Measurements from ENCODE around the gene TRIAP1. TPM values are rescaled to one million over a fixed set of nuclear protein-coding genes. Genes with fewer than 3 reads are reported as not detected.

Gene TRIAP1
- polyA plus RNA-seq, 4 donors: 29.5 to 36.6 (median 34.3) TPM

GRCh38 chr12:120465756-120466155 is 19.6 kb upstream of the TRIAP1 start:
- H3K9me3 ChIP-seq (ENCODE audit: control insufficient read depth in 2 of 2, insufficient read depth in 1 of 2, low read depth in 1 of 2, low read length in 1 of 2): no peaks in the 10 kb centered on the region
- FAIRE-seq (no peak), DNase-seq (no peak)
- 28 to 44% (median 38%) methylated on average over 5 of the region's 5 CpGs for WGBS, 3 donors
- H3K4me1 ChIP-seq (ENCODE audit: control insufficient read depth in 3 of 3, insufficient read depth in 2 of 3, low read depth in 1 of 3, low read length in 2 of 3): peaks cover 0 to 10% (median 2%) of the 10 kb centered on the region in 3 donors
- peaks cover 18 to 43% (median 21%) of the 10 kb centered on the region in 3 donors for H3K36me3 ChIP-seq (ENCODE audit: control insufficient read depth in 3 of 3, insufficient read depth in 2 of 3, low read depth in 1 of 3, low read length in 3 of 3)
- H3K27me3 ChIP-seq (ENCODE audit: control insufficient read depth in 3 of 3, insufficient read depth in 3 of 3, low read length in 3 of 3): no peaks in the 10 kb centered on the region
- H3K4me3 ChIP-seq (ENCODE audit: low read depth in 1 of 3, low read length in 3 of 3): no peak overlapping the region
- no peak overlapping the region for H3K27ac ChIP-seq (ENCODE audit: low read depth in 1 of 3, low read length in 2 of 3)

- no peak overlapping the region for H3K27ac ChIP-seq (ENCODE audit: low read depth in 1 of 3, low read length in 2 of 3)
- peaks cover 0 to 4% (median 0%) of the 10 kb centered on the region in 3 donors for H3K4me1 ChIP-seq (ENCODE audit: control insufficient read depth in 3 of 3, insufficient read depth in 2 of 3, low read depth in 1 of 3, low read length in 2 of 3)
- H3K36me3 ChIP-seq (ENCODE audit: control insufficient read depth in 3 of 3, insufficient read depth in 2 of 3, low read depth in 1 of 3, low read length in 3 of 3): peaks cover 25 to 55% (median 26%) of the 10 kb centered on the region in 3 donors
- 86 to 88% (median 87%) methylated on average over 5 of the region's 5 CpGs for WGBS, 3 donors
- H3K4me3 ChIP-seq (ENCODE audit: low read depth in 1 of 3, low read length in 3 of 3): no peak overlapping the region
- no peak for DNase-seq
- H3K9me3 ChIP-seq (ENCODE audit: control insufficient read depth in 2 of 2, insufficient read depth in 1 of 2, low read depth in 1 of 2, low read length in 1 of 2): no peaks in the 10 kb centered on the region
- H3K27me3 ChIP-seq (ENCODE audit: control insufficient read depth in 3 of 3, insufficient read depth in 3 of 3, low read length in 3 of 3): no peaks in the 10 kb centered on the region
- no peak for FAIRE-seq
Measured at GRCh38 chr12:120463712-120464111, 17.5 kb upstream of the TRIAP1 start.

DNA sequence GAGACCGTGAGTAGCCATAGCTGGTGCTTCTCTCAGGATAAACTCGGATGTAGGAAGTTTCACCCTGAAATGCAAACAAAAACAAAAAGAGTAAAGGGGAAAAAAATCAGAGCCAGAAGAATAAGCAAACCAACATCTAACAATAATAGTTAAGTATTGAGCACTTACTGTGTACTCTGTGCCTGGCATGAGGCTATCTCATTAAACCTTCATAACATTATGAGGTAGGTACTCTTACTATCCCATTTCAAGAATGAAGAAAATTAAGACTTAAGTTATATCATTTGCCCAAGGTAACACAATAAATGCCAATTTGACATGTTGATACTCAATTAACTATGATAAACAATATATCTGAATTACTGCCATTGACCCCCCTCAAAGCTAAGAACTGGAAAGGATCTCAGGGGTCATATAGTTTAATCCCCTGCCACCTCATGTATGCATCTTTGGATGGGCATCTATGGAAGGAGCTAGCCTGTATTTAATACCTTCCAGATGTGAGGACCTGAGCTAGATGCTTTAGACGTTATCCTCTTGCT is 16.0 kb upstream of the TRIAP1 start:
- 78 to 87% (median 84%) methylated on average over 3 of the region's 3 CpGs for WGBS, 3 donors
- FAIRE-seq: no peak
- H3K36me3 ChIP-seq (ENCODE audit: control insufficient read depth in 3 of 3, insufficient read depth in 2 of 3, low read depth in 1 of 3, low read length in 3 of 3): peaks cover 25 to 64% (median 26%) of the 10 kb centered on the region in 3 donors
- no peaks in the 10 kb centered on the region for H3K9me3 ChIP-seq (ENCODE audit: control insufficient read depth in 2 of 2, insufficient read depth in 1 of 2, low read depth in 1 of 2, low read length in 1 of 2)
- H3K4me3 ChIP-seq (ENCODE audit: low read depth in 1 of 3, low read length in 3 of 3): no peak overlapping the region
- H3K27ac ChIP-seq (ENCODE audit: low read depth in 1 of 3, low read length in 2 of 3): no peak overlapping the region
- H3K27me3 ChIP-seq (ENCODE audit: control insufficient read depth in 3 of 3, insufficient read depth in 3 of 3, low read length in 3 of 3): no peaks in the 10 kb centered on the region
- no peaks in the 10 kb centered on the region for H3K4me1 ChIP-seq (ENCODE audit: control insufficient read depth in 3 of 3, insufficient read depth in 2 of 3, low read depth in 1 of 3, low read length in 2 of 3)
- DNase-seq: no peak

GRCh38 chr12:120460157-120460556 is 14.0 kb upstream of the TRIAP1 start:
- DNase-seq: no peak
- Histone ChIP-seq H3K36me3 (ENCODE audit: control insufficient read depth in 3 of 3, insufficient read depth in 2 of 3, low read depth in 1 of 3, low read length in 3 of 3) (peaks cover 30 to 67% (median 32%) of the 10 kb centered on the region in 3 donors), H3K27ac (ENCODE audit: low read depth in 1 of 3, low read length in 2 of 3) (no peak overlapping the region), H3K27me3 (ENCODE audit: control insufficient read depth in 3 of 3, insufficient read depth in 3 of 3, low read length in 3 of 3) (no peaks in the 10 kb centered on the region), H3K9me3 (ENCODE audit: control insufficient read depth in 2 of 2, insufficient read depth in 1 of 2, low read depth in 1 of 2, low read length in 1 of 2) (no peaks in the 10 kb centered on the region), H3K4me1 (ENCODE audit: control insufficient read depth in 3 of 3, insufficient read depth in 2 of 3, low read depth in 1 of 3, low read length in 2 of 3) (no peaks in the 10 kb centered on the region), H3K4me3 (ENCODE audit: low read depth in 1 of 3, low read length in 3 of 3) (no peak overlapping the region)
- WGBS, 3 donors: 93 to 95% (median 95%) methylated on average over 3 of the region's 3 CpGs
- FAIRE-seq: no peak

DNA sequence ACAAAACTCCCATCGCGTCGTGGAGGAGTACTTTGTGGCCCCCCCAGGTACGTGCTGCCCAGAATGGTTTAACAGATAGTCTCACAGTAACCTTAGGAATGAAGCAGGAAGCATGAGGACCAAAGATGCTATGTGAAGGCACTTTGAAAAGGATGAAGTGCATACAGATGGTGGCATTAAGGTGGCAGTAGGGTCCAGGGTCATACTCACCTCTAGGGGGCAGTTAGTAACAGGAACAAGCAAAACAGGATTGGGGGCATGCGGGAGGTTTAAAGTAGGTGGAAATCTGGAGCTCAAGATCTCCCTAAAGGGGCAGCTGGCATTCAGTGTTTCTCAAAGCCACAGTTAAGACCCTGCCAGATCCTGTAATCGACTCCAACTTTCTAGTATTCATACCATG is 10.9 kb upstream of the TRIAP1 start:
- DNase-seq (no peak), FAIRE-seq (no peak)
- H3K36me3 ChIP-seq (ENCODE audit: control insufficient read depth in 3 of 3, insufficient read depth in 2 of 3, low read depth in 1 of 3, low read length in 3 of 3): peaks cover 16 to 68% (median 19%) of the 10 kb centered on the region in 3 donors
- H3K27me3 ChIP-seq (ENCODE audit: control insufficient read depth in 3 of 3, insufficient read depth in 3 of 3, low read length in 3 of 3): no peaks in the 10 kb centered on the region
- H3K9me3 ChIP-seq (ENCODE audit: control insufficient read depth in 2 of 2, insufficient read depth in 1 of 2, low read depth in 1 of 2, low read length in 1 of 2): no peaks in the 10 kb centered on the region
- H3K4me3 ChIP-seq (ENCODE audit: low read depth in 1 of 3, low read length in 3 of 3): no peak overlapping the region
- 87 to 89% (median 89%) methylated on average over 6 of the region's 6 CpGs for WGBS, 3 donors
- peaks cover 0 to 15% (median 3%) of the 10 kb centered on the region in 3 donors for H3K4me1 ChIP-seq (ENCODE audit: control insufficient read depth in 3 of 3, insufficient read depth in 2 of 3, low read depth in 1 of 3, low read length in 2 of 3)
- no peak overlapping the region for H3K27ac ChIP-seq (ENCODE audit: low read depth in 1 of 3, low read length in 2 of 3)

- FAIRE-seq (no peak), DNase-seq (no peak)
- no peaks in the 10 kb centered on the region for H3K27me3 ChIP-seq (ENCODE audit: control insufficient read depth in 3 of 3, insufficient read depth in 3 of 3, low read length in 3 of 3)
- no peak overlapping the region for H3K4me3 ChIP-seq (ENCODE audit: low read depth in 1 of 3, low read length in 3 of 3)
- 84 to 91% (median 87%) methylated on average over 7 of the region's 7 CpGs for WGBS, 3 donors
- peaks cover 16 to 68% (median 19%) of the 10 kb centered on the region in 3 donors for H3K36me3 ChIP-seq (ENCODE audit: control insufficient read depth in 3 of 3, insufficient read depth in 2 of 3, low read depth in 1 of 3, low read length in 3 of 3)
- H3K27ac ChIP-seq (ENCODE audit: low read depth in 1 of 3, low read length in 2 of 3): no peak overlapping the region
- no peaks in the 10 kb centered on the region for H3K9me3 ChIP-seq (ENCODE audit: control insufficient read depth in 2 of 2, insufficient read depth in 1 of 2, low read depth in 1 of 2, low read length in 1 of 2)
- peaks cover 0 to 15% (median 3%) of the 10 kb centered on the region in 3 donors for H3K4me1 ChIP-seq (ENCODE audit: control insufficient read depth in 3 of 3, insufficient read depth in 2 of 3, low read depth in 1 of 3, low read length in 2 of 3)
Measured at GRCh38 chr12:120455302-120455701, 9.1 kb upstream of the TRIAP1 start.

DNA sequence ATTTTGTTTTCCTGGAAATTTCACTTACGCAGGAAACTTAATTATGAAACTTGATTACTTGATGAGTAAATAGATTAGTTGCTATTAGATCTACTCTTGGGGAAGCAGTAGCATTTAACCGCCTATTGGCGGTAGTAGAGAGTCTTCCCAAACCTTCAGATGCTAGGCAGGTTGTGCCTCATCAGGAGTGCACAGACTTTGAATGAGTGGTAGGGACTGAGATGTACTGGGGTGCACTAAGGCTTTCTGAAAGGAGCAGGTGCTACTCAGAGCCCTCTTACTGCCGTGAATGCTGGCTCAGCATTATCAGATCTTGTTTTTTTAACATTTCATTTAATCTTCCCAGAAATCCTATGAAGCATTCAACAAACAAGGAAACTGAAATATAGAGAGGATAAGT is 7.8 kb upstream of the TRIAP1 start:
- FAIRE-seq (no peak), DNase-seq (peak in 1 of 2 donors; percentile 39)
- no peak overlapping the region for H3K27ac ChIP-seq (ENCODE audit: low read depth in 1 of 3, low read length in 2 of 3)
- H3K4me1 ChIP-seq (ENCODE audit: control insufficient read depth in 3 of 3, insufficient read depth in 2 of 3, low read depth in 1 of 3, low read length in 2 of 3): peaks cover 0 to 15% (median 3%) of the 10 kb centered on the region in 3 donors
- no peak overlapping the region for H3K4me3 ChIP-seq (ENCODE audit: low read depth in 1 of 3, low read length in 3 of 3)
- H3K9me3 ChIP-seq (ENCODE audit: control insufficient read depth in 2 of 2, insufficient read depth in 1 of 2, low read depth in 1 of 2, low read length in 1 of 2): no peaks in the 10 kb centered on the region
- no peaks in the 10 kb centered on the region for H3K27me3 ChIP-seq (ENCODE audit: control insufficient read depth in 3 of 3, insufficient read depth in 3 of 3, low read length in 3 of 3)
- peaks cover 11 to 71% (median 13%) of the 10 kb centered on the region in 3 donors for H3K36me3 ChIP-seq (ENCODE audit: control insufficient read depth in 3 of 3, insufficient read depth in 2 of 3, low read depth in 1 of 3, low read length in 3 of 3)
- WGBS, 3 donors: 48 to 64% (median 48%) methylated on average over 4 of the region's 4 CpGs

- WGBS, 3 donors: 53 to 71% (median 60%) methylated on average over 3 of the region's 3 CpGs
- FAIRE-seq (no peak), DNase-seq (peak; percentile 46 to 48)
- Histone ChIP-seq H3K27ac (ENCODE audit: low read depth in 1 of 3, low read length in 2 of 3) (peak overlapping the region in 2 of 3 donors; percentile 4 to 21), H3K36me3 (ENCODE audit: control insufficient read depth in 3 of 3, insufficient read depth in 2 of 3, low read depth in 1 of 3, low read length in 3 of 3) (peaks cover 11 to 70% (median 13%) of the 10 kb centered on the region in 3 donors), H3K27me3 (ENCODE audit: control insufficient read depth in 3 of 3, insufficient read depth in 3 of 3, low read length in 3 of 3) (no peaks in the 10 kb centered on the region), H3K4me1 (ENCODE audit: control insufficient read depth in 3 of 3, insufficient read depth in 2 of 3, low read depth in 1 of 3, low read length in 2 of 3) (peaks cover 0 to 15% (median 3%) of the 10 kb centered on the region in 3 donors), H3K4me3 (ENCODE audit: low read depth in 1 of 3, low read length in 3 of 3) (no peak overlapping the region), H3K9me3 (ENCODE audit: control insufficient read depth in 2 of 2, insufficient read depth in 1 of 2, low read depth in 1 of 2, low read length in 1 of 2) (no peaks in the 10 kb centered on the region)
Measured at GRCh38 chr12:120453060-120453750, 7.0 kb upstream of the TRIAP1 start.

Measured in small intestine (tissue), 7 donors.